Mucosa of stomach (tissue), 1 donor: ENCODE data around the gene MAML3.

Source experiments
- H3K27me3 ChIP-seq: one replicate; pipeline ENCODE4 v1.7.0; 2013; ENCODE audit warnings: mild to moderate bottlenecking, low read length; ENCODE audit not compliant: control insufficient read depth, insufficient read depth
- H3K36me3 ChIP-seq: one replicate; pipeline ENCODE4 v1.7.0; 2013; ENCODE audit warnings: low read length; ENCODE audit not compliant: control insufficient read depth, insufficient read depth
- H3K4me1 ChIP-seq: one replicate; pipeline ENCODE4 v1.7.0; 2013; ENCODE audit warnings: mild to moderate bottlenecking, low read length; ENCODE audit not compliant: control insufficient read depth, insufficient read depth
- H3K4me3 ChIP-seq: one replicate; pipeline ENCODE4 v1.7.0; 2013; ENCODE audit warnings: low read length
- H3K9ac ChIP-seq: one replicate; pipeline ENCODE4 v1.7.0; 2013; ENCODE audit warnings: mild to moderate bottlenecking, low read length, moderate library complexity
- H3K9me3 ChIP-seq: one replicate; pipeline ENCODE4 v1.7.0; 2013; ENCODE audit warnings: mild to moderate bottlenecking, low read length, moderate library complexity; ENCODE audit not compliant: control insufficient read depth
- donor health status: Pancreatic carcinoma.

MAML3 gene

DNA sequence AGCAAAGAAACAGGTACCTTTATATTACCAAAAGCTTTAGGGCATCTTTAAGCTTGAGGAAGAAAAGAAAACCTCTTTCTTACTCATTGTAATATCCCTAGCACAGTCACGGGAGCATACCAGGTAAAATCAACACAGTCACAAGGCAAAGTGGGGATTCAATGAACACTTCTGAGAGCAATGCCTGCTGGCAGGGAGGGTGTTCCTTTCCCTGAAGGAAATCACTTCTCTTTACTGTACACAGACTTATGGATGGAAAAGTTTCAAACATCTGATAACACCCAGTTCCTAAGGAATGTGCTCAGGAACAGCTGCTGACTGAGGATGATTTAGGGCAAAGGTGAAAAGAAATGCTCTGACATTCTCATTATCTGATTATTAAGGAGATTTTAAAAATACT is 94.8 kb downstream of the MAML3 start:
- Histone ChIP-seq H3K4me3 (no peak overlapping the region), H3K27me3 (no peaks in the 10 kb centered on the region), H3K9ac (no peak overlapping the region), H3K36me3 (no peaks in the 10 kb centered on the region), H3K4me1 (peaks cover 21% of the 10 kb centered on the region), H3K9me3 (no peaks in the 10 kb centered on the region)

- H3K9me3 ChIP-seq, result no peaks in the 10 kb centered on the region
- H3K9ac ChIP-seq, result no peak overlapping the region
These were observed 96.3 kb downstream of the MAML3 start for GRCh38 chr4:140057701-140058100.

GRCh38 chr4:140056015-140056414 is 98.0 kb downstream of the MAML3 start:
- Histone ChIP-seq H3K9me3 (no peaks in the 10 kb centered on the region), H3K9ac (no peak overlapping the region), H3K36me3 (no peaks in the 10 kb centered on the region), H3K27me3 (no peaks in the 10 kb centered on the region), H3K4me1 (peaks cover 7% of the 10 kb centered on the region), H3K4me3 (no peak overlapping the region)

More at GRCh38 chr4:140057701-140058100, 96.3 kb downstream of the MAML3 start:
- peaks cover 20% of the 10 kb centered on the region for H3K4me1 ChIP-seq
- no peaks in the 10 kb centered on the region for H3K27me3 ChIP-seq
- H3K36me3 ChIP-seq, result no peaks in the 10 kb centered on the region
- H3K4me3 ChIP-seq, result no peak overlapping the region

- H3K9me3 ChIP-seq, result no peaks in the 10 kb centered on the region
- peaks cover 11% of the 10 kb centered on the region for H3K4me1 ChIP-seq
- H3K36me3 ChIP-seq, result no peaks in the 10 kb centered on the region
- no peak overlapping the region for H3K9ac ChIP-seq
- no peak overlapping the region for H3K4me3 ChIP-seq
- no peaks in the 10 kb centered on the region for H3K27me3 ChIP-seq
These were observed 99.1 kb downstream of the MAML3 start for GRCh38 chr4:140054861-140055260.

DNA sequence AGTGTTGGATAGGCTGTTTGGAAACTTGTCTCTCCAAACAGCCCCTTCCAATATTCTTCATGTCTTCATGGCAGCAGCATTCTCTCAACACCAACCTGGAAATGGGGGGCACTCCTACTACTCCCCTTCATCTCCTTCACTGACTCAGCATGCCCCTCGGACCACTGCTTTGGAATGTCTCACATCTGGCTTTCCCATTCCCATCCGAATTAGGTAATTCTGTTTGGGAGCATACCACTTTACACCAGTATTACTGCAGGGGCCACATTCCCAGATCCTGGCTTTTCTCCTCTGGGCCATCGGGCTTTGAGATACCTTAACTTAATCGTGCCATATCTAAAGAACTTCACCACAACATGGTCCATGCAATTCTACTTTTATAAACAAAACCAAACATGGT is 100.8 kb downstream of the MAML3 start:
- no peaks in the 10 kb centered on the region for H3K9me3 ChIP-seq
- H3K36me3 ChIP-seq, result no peaks in the 10 kb centered on the region
- no peak overlapping the region for H3K4me3 ChIP-seq
- H3K27me3 ChIP-seq, result no peaks in the 10 kb centered on the region
- no peak overlapping the region for H3K9ac ChIP-seq
- peaks cover 25% of the 10 kb centered on the region for H3K4me1 ChIP-seq

GRCh38 chr4:140052050-140052449 is 101.9 kb downstream of the MAML3 start:
- H3K27me3 ChIP-seq, result no peaks in the 10 kb centered on the region
- H3K9ac ChIP-seq, result no peak overlapping the region
- no peak overlapping the region for H3K4me3 ChIP-seq
- no peaks in the 10 kb centered on the region for H3K9me3 ChIP-seq
- H3K36me3 ChIP-seq, result no peaks in the 10 kb centered on the region
- peaks cover 25% of the 10 kb centered on the region for H3K4me1 ChIP-seq

DNA sequence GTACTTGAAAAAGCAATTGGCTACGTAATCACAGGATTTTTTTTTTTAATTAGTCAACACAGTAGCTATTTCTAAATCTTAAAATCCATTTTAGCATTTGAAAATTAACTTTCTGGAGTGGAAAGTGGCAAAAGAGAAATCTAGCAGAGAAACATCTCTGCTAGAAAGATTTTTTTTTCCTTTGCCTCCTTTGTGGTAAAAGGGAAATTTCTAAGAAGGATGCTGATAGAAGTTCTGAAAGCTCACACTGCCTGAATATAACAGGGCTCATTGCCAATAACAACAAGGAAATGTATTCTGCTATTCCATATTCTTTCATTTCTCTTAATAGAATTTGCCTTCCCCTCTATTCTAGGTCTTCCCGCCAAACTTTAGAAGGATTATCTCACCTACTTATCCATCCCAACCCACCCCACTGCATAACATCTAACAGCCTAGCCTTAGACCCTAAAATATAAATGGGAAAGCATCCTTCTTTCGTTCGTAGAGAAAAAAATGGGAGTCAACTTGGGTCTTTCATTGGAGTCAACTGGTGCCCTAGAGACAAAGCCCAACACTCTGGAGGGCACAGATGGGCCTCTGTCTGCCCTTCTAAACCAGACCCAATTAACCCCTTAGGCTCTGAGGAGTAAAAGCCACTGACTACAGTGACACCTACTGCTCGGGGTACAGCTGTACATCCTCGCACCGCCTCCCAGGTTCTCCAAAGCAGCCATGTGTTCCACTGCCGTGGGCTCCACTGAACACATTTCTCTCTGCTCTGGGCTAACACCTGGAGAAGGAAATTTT is 103.9 kb downstream of the MAML3 start:
- Histone ChIP-seq H3K4me1 (peaks cover 25% of the 10 kb centered on the region), H3K4me3 (peak overlapping the region; percentile 81), H3K9me3 (no peaks in the 10 kb centered on the region), H3K9ac (peak overlapping the region; percentile 68), H3K36me3 (no peaks in the 10 kb centered on the region), H3K27me3 (no peaks in the 10 kb centered on the region)

DNA sequence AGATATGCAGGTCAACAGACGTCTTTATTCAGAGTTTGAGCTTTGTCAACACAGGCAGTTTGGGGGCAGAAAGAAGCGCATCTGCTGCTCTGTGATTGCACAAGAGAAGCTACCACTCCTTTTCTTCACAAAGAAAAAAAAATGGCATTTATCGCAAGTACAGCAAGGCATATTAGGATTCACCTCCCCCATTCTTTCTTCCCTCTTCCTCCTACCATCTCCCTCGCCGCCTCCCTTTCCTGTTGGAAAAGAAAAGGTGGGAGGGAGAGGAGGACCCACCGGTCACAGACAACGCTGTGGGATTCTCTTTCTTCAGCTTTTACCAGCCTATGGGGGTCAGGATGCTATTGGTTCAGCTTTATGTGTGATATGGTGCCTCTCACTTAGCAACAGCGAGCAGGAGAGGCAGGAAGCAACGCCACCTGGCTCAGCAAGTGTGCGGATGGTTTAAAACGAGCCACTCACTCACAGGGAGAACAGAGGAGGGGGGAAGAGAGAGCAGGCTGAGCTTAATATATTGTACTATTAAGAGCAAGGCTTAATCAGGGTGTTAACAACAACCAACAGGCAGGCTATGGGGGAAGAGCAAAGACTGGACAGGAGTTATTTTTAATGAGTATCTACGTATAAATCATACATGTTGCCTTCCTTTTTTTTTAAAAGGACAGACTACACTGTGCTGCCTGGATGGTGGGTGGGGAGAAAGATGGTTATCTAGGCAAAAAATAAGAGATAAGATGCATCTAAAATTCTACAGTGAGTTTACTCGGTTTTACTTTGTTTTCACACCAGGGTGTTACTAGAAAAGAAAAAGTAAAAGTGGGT is 104.7 kb downstream of the MAML3 start:
- Histone ChIP-seq H3K36me3 (no peaks in the 10 kb centered on the region), H3K9me3 (no peaks in the 10 kb centered on the region), H3K4me1 (peaks cover 25% of the 10 kb centered on the region), H3K27me3 (no peaks in the 10 kb centered on the region), H3K4me3 (peak overlapping the region; percentile 81), H3K9ac (peak overlapping the region; percentile 68)

DNA sequence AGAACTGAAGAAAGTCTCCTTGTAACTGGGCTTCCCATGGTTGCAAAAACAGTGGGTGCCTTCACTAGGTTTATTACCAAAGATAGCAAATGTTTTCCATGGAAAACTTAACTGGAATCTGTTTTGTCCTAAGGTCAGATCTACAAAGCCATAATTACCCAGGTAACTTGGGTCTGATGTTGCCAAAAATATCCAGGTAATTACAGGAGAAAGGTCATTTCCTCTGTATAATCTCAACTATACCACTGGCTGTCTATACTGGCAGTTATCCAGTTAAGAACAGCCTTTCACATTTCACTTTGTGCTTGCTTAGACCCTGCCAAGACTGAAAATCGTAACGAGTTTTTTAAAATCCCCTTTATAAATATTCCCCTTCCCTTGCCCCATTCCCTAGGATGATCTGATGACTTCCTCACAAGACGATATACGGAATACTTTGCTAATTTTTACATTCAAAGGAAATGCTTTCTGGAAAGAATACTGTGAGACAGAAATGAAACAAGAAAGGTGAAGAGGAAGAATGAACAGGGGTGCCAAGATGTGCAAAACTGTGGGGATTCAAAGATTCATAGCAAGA is 105.5 kb downstream of the MAML3 start:
- Histone ChIP-seq H3K4me3 (peak overlapping the region; percentile 81), H3K4me1 (peaks cover 25% of the 10 kb centered on the region), H3K9me3 (no peaks in the 10 kb centered on the region), H3K36me3 (no peaks in the 10 kb centered on the region), H3K9ac (peak overlapping the region; percentile 68), H3K27me3 (no peaks in the 10 kb centered on the region)

- H3K4me1 ChIP-seq, result peaks cover 25% of the 10 kb centered on the region
- H3K9me3 ChIP-seq, result no peaks in the 10 kb centered on the region
- H3K27me3 ChIP-seq, result no peaks in the 10 kb centered on the region
- no peaks in the 10 kb centered on the region for H3K36me3 ChIP-seq
- no peak overlapping the region for H3K4me3 ChIP-seq
- H3K9ac ChIP-seq, result no peak overlapping the region
These were observed 106.2 kb downstream of the MAML3 start for GRCh38 chr4:140047786-140048185.

- Histone ChIP-seq H3K9me3 (no peaks in the 10 kb centered on the region), H3K36me3 (no peaks in the 10 kb centered on the region), H3K4me3 (no peak overlapping the region), H3K27me3 (no peaks in the 10 kb centered on the region), H3K4me1 (peaks cover 23% of the 10 kb centered on the region), H3K9ac (no peak overlapping the region)
These were observed 106.9 kb downstream of the MAML3 start for GRCh38 chr4:140047017-140047640.

DNA sequence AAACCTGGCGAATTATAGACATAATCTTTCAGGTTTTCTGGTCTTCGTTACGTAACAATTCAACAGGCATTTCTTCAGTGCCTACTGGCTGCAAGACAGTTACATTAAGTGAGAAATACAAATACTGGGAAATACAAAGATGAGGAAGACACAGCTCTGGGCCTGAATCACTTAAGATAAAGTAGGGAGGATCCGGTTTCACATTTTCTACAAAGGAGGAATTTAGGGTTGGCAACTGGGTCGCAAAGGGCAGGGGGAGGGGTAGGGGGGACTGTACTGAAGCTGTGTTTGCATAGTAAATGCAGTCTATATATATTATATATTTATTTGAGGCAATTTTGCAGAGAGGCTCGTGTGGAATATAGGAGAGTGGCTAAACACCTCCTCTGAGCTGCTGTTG is 107.4 kb downstream of the MAML3 start:
- Histone ChIP-seq H3K9me3 (no peaks in the 10 kb centered on the region), H3K36me3 (no peaks in the 10 kb centered on the region), H3K4me3 (no peak overlapping the region), H3K9ac (no peak overlapping the region), H3K4me1 (peaks cover 21% of the 10 kb centered on the region), H3K27me3 (no peaks in the 10 kb centered on the region)
